Retina (tissue), 1 donor: ENCODE measurements around the gene XAGE1B.
"Not testable (repeated sequence)": the region's sequence is repeated elsewhere in the genome, so short reads cannot be mapped to it uniquely, and the experiment has no call there.

Experiments used
- DNase-seq: peaks from one replicate; pipeline ENCODE4 v3.0.0-alpha.2; 2016

Gene XAGE1B, protein sequence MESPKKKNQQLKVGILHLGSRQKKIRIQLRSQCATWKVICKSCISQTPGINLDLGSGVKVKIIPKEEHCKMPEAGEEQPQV

DNA sequence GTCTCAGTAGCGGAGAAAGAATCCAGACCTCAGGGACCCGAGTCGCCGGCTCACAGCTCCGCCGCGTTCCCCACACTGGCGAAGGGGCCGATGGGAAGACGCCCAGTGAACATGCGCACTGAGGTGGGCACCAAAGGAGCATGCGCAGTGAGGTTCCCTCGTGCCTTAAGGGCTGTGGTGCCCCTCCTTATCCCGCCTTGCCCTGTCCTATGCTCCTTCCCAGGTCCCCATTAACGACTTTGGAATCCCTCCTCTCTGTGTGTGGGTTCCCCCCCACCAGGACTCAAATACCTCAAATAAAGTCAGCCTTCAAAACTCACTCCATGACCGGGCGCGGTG is at the start of gene XAGE1B:
Gene XAGE1B, minus strand, starts transcription at position 77 of the 339 bp plus-strand sequence. CDS start 1,536 bp downstream, outside the sequence.
- DNase-seq: not testable (repeated sequence)

DNA sequence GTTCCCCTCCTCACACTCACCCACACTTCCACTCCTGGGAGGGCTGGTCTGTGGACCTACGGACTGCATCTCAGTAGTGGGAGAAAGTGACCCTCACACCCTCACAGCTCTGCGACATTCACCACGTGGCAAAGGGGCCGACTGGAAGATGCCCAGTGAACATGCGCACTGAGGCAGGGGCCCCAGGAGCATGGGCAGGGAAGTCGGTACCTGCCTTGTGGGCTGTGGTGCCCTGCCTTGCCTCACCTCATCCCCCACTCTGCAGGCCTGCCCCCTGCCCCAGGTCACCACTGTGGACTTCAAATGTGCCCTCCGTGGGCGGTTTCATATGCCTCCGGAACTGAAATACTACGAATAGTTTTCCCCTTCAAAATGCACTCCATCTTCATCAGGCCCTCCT is 46.2 kb upstream of the XAGE1B start:
- DNase-seq: no peak

DNA sequence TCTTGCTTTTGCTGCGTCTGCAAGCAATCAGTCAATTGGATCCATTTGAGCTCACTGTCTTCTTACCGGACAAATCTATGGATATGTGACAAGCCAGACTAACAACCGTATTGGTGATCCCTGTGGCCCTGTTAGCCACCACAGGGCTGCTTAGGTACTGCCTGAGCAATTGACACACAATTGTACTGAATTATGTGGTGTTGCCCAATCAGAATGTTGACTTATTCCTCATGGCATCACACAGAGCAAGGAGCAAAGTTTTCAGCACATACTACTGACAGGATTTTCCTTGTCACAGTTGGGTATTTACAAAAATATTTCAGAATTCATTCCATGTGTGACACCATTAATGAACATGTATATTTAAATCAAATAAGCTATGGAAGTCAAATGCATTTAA is 41.3 kb upstream of the XAGE1B start:
- no peak for DNase-seq

DNA sequence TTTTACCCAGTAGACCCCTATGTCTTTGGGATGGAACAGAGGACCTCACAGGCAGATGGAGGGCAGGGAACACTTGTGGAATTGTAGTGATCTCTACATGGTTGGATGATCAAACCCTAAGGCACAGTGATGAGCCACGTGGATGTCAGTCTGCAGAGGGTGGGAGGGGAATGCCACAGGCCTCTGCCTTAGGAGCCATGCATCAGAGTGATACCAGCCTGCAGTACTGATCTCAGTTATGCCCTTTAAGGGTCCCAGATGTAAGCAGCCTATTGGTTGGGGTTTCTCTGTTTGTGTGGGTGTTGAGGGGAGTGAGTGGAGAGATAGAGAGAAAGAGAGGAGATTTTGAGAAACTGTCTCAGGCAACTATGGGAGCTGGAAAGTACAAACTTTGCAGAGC is 39.9 kb upstream of the XAGE1B start:
- DNase-seq: no peak

DNA sequence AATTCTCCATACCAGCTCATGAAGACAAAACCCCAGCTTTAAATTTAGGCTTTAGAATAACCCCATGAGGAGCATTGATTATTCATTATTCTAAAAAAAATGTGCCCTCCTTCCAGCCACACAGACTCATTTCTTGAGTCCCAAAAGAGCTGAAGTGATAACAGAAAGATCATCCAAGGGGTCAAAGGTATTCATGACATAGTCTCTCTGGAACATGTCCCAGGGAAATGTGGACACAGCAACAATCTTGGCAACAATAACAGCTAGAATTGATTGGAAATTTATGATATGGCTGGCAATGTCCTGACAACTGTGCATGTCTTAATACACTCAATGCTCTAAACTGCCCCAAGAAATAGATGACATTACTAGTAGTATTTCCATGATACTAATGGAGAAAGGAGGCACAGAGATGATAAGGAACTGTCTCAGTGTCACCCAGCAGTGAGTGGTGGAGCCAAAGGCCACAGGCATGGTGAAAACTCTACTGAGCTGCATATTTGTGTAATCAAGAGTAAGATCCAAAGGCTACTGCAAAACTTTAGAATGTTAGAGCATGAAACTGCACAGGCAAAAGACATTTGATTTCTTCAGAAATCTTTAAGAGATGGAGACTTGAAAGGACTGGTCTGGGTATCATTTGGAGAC is 37.3 kb upstream of the XAGE1B start:
- no peak for DNase-seq

DNA sequence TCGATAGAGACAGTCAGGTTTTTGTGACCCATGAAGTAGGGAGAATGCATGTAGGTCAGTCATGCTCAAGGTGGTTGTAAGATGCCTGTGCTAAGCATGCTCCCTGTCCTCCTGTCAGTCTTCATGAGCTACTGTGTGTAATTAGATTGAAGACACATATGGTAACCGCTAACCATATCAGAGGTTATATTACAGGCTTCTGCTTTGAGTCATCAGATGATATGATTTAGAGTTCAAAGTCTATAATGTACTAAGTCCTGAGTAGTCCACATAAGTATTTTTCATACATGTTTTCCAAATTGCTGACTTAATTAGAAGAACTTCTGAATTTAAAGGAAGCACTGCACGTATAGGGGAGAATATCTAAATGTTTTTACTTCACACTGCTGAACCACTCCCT is 31.9 kb upstream of the XAGE1B start:
- not testable (repeated sequence) for DNase-seq

DNA sequence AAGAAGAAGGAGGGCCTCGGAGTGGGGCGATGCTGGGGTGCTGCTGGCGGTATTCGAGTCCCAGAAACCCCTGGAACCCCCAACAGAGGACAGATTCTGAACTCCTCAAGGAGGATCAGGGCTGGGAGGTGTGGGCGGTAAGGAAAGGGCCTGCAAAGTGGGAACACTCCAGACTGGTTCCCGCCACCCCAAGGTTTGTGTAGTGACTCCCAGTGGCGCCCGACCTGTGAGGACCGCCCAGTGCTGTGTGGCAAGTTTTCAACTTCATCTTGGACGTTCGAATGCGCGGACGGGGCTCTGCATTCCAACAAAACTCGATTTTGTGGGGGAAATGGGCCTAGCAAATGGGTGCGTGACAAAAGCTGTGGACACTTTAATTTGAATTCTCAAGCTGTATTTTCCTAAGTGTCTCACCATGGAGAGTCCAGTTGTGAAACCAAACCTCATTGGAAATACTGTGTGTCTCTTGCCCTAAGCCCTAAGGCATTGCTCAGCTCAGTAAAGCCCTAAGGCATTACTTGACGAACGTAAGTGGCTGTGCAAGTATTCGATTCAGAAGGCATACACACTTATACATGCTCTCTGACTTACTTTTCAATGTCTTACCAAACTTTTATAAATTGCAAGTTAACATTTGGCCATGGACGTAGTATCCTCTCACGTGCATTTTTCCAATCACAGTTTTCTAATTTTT is 27.4 kb upstream of the XAGE1B start:
- DNase-seq: no peak

DNA sequence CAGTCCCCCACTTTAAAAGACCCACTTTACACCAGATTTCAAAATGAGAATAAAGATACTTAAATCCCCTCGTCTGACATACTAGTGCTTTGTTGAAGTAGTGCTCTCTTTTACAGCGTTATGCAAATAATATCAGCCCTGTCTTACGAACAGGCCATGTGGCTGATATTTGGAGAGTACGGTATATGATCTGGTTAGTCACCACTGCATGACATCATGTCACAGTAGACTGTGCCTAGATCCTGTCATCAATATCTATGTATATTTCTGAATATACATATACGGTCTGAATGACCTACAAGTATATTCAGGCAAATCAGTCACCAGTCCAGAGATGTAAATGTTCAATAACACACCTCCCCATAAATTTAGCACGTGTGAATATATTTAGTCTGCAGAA is 25.4 kb upstream of the XAGE1B start:
- DNase-seq: no peak

DNA sequence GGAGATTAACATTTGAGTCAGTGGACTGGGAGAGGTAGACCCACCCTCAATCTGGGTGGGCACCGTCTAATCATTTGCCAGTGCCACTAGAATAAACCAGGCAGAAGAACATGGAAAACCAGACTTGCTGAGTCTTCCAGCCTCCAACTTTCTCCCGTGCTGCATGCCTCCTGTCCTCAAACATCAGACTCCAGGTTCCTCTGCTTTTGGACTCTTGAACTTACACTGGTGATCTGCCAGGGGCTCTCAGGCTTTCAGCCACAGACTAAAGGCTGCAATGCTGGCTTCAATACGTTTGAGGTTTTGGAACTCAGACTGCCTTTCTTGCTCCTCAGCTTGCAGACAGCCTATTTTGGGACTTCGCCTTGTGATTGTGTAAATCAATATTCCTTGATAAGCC is 24.2 kb upstream of the XAGE1B start:
- not testable (repeated sequence) for DNase-seq

DNA sequence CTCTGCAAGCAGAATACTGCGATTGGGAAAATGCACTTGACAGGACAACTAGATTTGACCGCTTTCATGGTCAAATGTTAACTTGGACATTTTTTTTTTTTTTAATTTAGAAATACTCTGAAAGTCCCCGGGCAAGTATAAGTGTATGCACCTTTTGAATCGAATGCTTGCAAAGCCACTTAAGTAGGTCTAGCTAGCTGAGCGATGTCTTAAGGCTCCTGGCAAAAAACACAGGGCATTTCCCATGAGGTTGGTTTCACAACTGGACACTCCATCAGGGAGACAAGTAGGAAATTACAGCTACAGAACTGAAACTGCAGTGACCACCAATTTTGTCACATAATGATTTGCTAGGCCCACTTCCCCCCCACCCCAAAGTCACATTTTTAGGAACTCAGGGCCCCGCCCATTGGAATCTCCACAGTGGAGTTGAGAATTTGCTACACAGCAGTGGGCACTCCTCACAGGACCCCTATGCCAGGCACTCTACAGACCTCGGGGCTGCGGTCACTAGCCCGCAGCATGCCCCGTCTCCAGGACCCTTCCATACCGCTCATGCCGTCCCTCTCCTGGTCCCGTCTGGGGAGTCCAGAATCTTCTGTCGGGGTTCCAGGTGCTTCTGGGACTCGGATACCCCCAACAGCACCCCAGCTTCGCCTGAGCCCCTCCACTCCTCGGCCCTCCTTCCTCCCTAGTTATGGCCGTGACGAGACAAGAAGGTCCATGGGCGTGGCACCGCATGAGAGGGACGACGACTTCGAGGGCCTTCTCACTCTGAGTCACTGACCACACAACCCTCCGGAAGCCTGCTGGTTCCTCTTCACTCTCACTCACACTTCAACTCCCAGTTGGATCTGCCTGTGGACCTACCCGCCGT is 515 bp downstream of the XAGE1B start:
- DNase-seq: not testable (repeated sequence)

DNA sequence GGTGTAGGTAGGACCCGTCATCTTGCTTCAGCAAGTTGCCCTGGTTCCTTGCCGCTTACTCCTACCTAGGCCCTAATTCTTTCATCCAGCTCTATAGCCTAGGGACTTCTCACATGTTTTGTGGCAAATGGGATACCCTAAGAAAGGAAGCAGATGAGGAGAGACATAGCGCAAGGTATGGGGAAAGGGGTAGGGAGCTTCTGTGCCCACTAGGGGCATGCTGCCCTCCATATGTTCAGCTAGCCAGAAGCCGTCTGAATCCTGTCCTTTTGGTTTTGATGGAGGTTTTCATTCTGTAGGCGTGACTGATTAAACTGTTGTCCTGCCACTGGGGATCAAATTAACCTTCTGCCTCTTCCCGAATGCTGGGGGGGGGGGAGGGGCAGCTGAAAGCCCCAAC is 5.7 kb downstream of the XAGE1B start:
- not testable (repeated sequence) for DNase-seq

DNA sequence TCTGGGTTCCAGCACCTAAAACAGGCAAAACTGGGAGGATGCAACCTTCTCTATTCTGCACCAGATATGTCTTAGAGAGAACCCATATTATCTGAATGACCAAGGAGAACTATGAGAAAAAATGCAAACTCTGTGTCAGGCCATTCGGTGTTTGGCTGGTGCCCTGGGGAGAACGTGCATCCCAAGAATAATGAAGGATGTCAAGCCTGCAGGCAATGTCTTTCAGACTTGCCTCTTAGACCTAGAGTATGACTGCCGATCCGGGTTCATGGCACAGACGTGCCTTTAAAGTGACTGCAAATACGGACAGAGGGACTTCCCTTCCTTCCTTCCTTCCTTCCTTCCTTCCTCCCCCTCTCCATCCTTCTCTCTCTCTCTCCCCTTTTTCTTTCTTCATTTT is 6.9 kb downstream of the XAGE1B start:
- DNase-seq: no peak

DNA sequence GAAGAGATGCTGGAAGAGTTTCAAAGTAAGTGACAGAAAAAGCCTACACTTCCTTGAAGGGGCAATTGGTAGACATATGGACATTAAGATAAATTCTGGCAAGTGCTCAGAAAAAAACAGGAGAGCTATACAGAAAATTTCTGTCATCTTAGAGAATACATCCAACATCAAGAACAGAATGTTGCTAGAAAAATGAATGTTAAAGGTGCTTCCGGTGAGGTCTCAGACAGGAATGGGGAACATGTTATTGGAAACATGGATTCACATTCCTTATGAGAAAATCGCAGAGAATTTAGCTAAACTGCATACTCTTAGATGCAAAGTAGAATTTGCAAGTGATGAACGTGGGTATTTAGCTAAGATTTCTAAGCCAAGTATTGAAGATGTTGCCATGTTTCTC is 9.5 kb downstream of the XAGE1B start:
- no peak for DNase-seq

DNA sequence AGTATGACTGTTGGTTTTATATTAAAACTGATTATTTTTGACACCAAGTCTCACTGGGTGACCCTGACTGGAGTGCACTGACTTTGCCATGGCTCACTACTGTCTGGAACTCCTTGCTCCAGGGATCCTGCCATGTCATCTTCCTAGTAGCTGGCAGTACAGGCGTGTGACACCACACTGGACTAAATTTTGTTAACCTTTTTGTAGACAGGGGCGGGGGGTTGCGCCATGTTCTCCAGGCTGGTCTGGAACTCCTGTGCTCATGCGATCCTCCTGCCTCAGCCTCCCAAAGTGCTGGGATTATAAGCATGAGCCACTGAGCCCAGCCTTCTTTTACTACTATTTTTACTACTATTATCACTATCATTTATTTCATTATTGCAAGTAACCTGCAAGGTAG is 12.3 kb downstream of the XAGE1B start:
- no peak for DNase-seq

DNA sequence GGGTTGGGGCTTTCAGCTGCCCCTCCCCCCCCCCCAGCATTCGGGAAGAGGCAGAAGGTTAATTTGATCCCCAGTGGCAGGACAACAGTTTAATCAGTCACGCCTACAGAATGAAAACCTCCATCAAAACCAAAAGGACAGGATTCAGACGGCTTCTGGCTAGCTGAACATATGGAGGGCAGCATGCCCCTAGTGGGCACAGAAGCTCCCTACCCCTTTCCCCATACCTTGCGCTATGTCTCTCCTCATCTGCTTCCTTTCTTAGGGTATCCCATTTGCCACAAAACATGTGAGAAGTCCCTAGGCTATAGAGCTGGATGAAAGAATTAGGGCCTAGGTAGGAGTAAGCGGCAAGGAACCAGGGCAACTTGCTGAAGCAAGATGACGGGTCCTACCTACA is 15.5 kb downstream of the XAGE1B start:
- DNase-seq: not testable (repeated sequence)

DNA sequence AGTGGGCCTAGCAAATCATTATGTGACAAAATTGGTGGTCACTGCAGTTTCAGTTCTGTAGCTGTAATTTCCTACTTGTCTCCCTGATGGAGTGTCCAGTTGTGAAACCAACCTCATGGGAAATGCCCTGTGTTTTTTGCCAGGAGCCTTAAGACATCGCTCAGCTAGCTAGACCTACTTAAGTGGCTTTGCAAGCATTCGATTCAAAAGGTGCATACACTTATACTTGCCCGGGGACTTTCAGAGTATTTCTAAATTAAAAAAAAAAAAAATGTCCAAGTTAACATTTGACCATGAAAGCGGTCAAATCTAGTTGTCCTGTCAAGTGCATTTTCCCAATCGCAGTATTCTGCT is 20.5 kb downstream of the XAGE1B start:
- DNase-seq: not testable (repeated sequence)

DNA sequence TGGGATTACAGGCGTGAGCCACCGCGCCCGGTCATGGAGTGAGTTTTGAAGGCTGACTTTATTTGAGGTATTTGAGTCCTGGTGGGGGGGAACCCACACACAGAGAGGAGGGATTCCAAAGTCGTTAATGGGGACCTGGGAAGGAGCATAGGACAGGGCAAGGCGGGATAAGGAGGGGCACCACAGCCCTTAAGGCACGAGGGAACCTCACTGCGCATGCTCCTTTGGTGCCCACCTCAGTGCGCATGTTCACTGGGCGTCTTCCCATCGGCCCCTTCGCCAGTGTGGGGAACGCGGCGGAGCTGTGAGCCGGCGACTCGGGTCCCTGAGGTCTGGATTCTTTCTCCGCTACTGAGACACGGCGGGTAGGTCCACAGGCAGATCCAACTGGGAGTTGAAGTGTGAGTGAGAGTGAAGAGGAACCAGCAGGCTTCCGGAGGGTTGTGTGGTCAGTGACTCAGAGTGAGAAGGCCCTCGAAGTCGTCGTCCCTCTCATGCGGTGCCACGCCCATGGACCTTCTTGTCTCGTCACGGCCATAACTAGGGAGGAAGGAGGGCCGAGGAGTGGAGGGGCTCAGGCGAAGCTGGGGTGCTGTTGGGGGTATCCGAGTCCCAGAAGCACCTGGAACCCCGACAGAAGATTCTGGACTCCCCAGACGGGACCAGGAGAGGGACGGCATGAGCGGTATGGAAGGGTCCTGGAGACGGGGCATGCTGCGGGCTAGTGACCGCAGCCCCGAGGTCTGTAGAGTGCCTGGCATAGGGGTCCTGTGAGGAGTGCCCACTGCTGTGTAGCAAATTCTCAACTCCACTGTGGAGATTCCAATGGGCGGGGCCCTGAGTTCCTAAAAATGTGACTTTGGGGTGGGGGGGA is 21.1 kb downstream of the XAGE1B start, which contains the start of gene XAGE1A:
Gene XAGE1A, plus strand, starts transcription at position 264 of the 874 bp plus-strand sequence. CDS start 1,554 bp downstream, outside the sequence.
- not testable (repeated sequence) for DNase-seq

DNA sequence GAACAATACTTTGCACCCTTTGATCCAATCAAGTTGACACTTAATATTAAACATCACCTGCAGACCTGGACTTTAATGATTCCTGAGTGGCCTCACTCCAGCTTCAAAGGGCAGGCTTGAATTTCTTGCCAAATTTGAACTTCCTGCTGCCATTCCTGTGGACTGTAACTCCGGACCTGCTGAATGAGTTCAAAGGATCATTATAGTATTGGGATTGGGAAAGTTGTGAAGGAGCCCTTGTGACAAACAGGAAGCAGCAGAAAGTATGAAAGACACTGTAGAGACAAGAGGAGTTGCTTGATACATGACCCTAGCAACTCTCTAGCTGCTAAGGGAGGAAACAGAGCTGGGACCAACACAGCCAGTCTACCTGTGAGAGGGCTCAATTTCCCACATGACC is 45.6 kb downstream of the XAGE1B start:
- not testable (repeated sequence) for DNase-seq
